ENCODE measurements around the gene MYH9. TPM values are rescaled to one million over a fixed set of nuclear protein-coding genes. Genes with fewer than 3 reads are reported as not detected.

The MYH9 gene
- total RNA-seq, 2 experiments from 2014 or later = 112 to 223 TPM

DNA sequence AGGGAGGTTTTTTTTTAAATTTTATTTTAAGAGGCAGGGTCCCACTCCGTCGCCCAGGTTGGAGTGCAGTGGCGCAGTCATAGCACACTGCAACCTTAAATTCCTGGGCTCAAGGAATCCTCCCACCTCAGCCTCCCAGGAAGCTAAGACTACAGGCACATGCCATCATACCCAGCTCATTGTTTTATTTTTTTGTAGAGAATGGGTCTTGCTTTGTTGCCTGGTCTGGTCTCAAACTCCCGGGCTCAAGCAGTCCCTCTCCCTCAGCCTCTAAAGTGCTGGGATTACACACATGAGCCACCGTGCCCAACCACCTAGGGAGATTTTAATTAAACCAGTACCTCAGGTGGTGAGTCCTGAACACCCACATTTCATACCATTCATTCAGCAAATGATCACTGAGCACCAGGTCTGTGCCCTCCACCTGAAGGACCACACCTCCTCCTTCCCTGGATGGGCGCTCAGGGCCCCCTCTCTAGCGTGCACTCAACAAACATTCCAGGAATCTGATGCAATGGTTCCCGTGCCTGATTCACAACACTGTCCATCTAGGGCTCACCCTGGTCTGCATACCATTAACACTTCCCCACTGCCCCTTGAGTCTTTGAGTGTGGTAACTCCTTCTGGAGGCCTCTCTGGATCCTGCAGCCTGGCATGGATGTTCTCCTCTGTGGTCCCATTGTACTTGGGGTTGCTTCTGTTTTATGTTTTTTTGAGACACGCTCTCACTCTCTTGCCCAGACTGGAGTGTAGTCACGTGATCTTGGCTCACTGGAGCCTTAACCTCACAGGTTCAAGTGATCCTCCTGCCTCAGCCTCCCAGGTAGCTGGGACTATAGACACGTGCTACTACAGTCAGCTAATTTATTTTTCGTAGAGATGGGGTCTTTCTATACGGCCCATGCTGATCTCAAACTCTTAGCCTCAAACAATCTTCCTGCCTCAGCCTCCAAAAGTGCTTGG lies 9.6 kb upstream of the MYH9 start:
- Histone ChIP-seq H3K27ac (ENCODE audit: low read depth, low read length, poor library complexity, severe bottlenecking) (no peak overlapping the region), H3K36me3 (ENCODE audit: insufficient read depth, low read length) (no peaks in the 10 kb centered on the region), H3K9me2 (ENCODE audit: insufficient read depth, low read length) (no peaks in the 10 kb centered on the region), H3K79me2 (ENCODE audit: insufficient read depth, low read depth, low read length) (no peaks in the 10 kb centered on the region), H4K20me1 (ENCODE audit: insufficient read depth, low read length) (no peaks in the 10 kb centered on the region), H2AFZ (ENCODE audit: low read length) (no peak overlapping the region), H3K4me2 (ENCODE audit: low read length) (no peak overlapping the region), H3K4me3 (ENCODE audit: low read depth, low read length, poor library complexity, severe bottlenecking) (no peak overlapping the region), H3K9me3 (ENCODE audit: low read length) (no peaks in the 10 kb centered on the region), H3K4me1 (ENCODE audit: insufficient read depth, low read length, poor library complexity, severe bottlenecking) (peaks cover 9% of the 10 kb centered on the region)
- ChIA-PET POLR2A (interaction anchor here (1.0 kb wide), 1 partner anchor 44 kb away, joined by 3 read pairs; no protein-coding TSS in a partner anchor), CTCF (ENCODE audit: unreplicated experiment) (no interaction called here)
- no TSS peak for BruUV-seq (replicated peaks)
- DNase-seq (ENCODE audit: low spot score) = no peak
- no peak for TF ChIP-seq EZH2phosphoT487 (IDR thresholded peaks at IDR 0.05; ENCODE audit: borderline replicate concordance, low read depth, low read length)
- TF ChIP-seq CTCF (conservative IDR thresholded peaks at IDR 0.05; ENCODE audit: low read length) = no peak
- intact Hi-C loops (cut with micrococcal nuclease; ENCODE audit: unreplicated experiment) = no loop called here

DNA sequence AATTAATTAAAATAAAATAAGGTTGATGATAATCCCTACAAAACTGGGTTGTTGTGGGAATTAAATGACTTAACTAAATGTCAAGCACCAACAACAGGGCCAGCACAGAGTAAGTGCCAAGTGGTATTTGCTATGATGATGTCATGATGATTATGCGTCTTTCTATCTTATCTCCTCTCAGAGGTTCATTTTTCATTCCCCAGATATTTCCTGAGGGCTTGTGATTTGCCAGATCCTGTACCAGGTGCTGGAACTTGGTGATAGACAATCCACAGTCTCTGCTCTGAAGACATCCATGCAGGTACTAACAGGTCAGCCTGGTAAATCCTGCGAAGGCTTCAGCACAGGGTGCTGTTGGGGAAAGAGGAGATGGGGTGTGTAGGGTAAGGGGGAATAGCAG lies 8.1 kb upstream of the MYH9 start:
- TF ChIP-seq EZH2phosphoT487 (IDR thresholded peaks at IDR 0.05; ENCODE audit: borderline replicate concordance, low read depth, low read length) (no peak), CTCF (conservative IDR thresholded peaks at IDR 0.05; ENCODE audit: low read length) (no peak)
- POLR2A ChIA-PET = no interaction called here
- Histone ChIP-seq H3K79me2 (ENCODE audit: insufficient read depth, low read depth, low read length) (no peaks in the 10 kb centered on the region), H3K27ac (ENCODE audit: low read depth, low read length, poor library complexity, severe bottlenecking) (no peak overlapping the region), H3K9me2 (ENCODE audit: insufficient read depth, low read length) (no peaks in the 10 kb centered on the region), H3K4me1 (ENCODE audit: insufficient read depth, low read length, poor library complexity, severe bottlenecking) (peaks cover 9% of the 10 kb centered on the region), H4K20me1 (ENCODE audit: insufficient read depth, low read length) (no peaks in the 10 kb centered on the region), H2AFZ (ENCODE audit: low read length) (no peak overlapping the region), H3K9me3 (ENCODE audit: low read length) (no peaks in the 10 kb centered on the region), H3K4me3 (ENCODE audit: low read depth, low read length, poor library complexity, severe bottlenecking) (no peak overlapping the region), H3K36me3 (ENCODE audit: insufficient read depth, low read length) (no peaks in the 10 kb centered on the region), H3K4me2 (ENCODE audit: low read length) (no peak overlapping the region)
- intact Hi-C loops (cut with micrococcal nuclease; ENCODE audit: unreplicated experiment) = no loop called here
- CTCF ChIA-PET (ENCODE audit: unreplicated experiment) = no interaction called here
- no peak for DNase-seq (ENCODE audit: low spot score)
- no TSS peak for BruUV-seq (replicated peaks)
